ENCODE data around the gene MGAT4A. TPM values are rescaled to one million over a fixed set of nuclear protein-coding genes. Genes with fewer than 3 reads are reported as not detected.

Gene MGAT4A
- 3.0 TPM for polyA plus RNA-seq (2012; ENCODE audit: low read depth, missing spikeins)

GRCh38 chr2:98731041-98731893 lies at the start of gene MGAT4A:
TSS of gene MGAT4A (minus strand) at chr2:98731132. CDS start at chr2:98726332, 4,800 bp downstream.
- DNase-seq (ENCODE audit: insufficient read length, low spot score), result peak; percentile 73
- TF ChIP-seq POLR2AphosphoS5 (IDR thresholded peaks at IDR 0.05; ENCODE audit: low read depth, low read length) (no peak), POLR2A (IDR thresholded peaks at IDR 0.05; ENCODE audit: low read depth, low read length) (no peak), TAF1 (IDR thresholded peaks at IDR 0.05; ENCODE audit: low read depth, low read length) (no peak), POU2F2 (IDR thresholded peaks at IDR 0.05; ENCODE audit: low read depth, low read length) (no peak), SPI1 (IDR thresholded peaks at IDR 0.05; ENCODE audit: low read depth, low read length) (no peak), PAX5 (IDR thresholded peaks at IDR 0.05; ENCODE audit: insufficient read depth, low read length, severe bottlenecking) (no peak)
- peak; percentile 9 for FAIRE-seq

- TF ChIP-seq POLR2A (IDR thresholded peaks at IDR 0.05; ENCODE audit: low read depth, low read length), result no peak
- no peak for TF ChIP-seq PAX5 (IDR thresholded peaks at IDR 0.05; ENCODE audit: insufficient read depth, low read length, severe bottlenecking)
- no peak for TF ChIP-seq SPI1 (IDR thresholded peaks at IDR 0.05; ENCODE audit: low read depth, low read length)
- TF ChIP-seq POU2F2 (IDR thresholded peaks at IDR 0.05; ENCODE audit: low read depth, low read length), result no peak
- TF ChIP-seq TAF1 (IDR thresholded peaks at IDR 0.05; ENCODE audit: low read depth, low read length), result no peak
- TF ChIP-seq POLR2AphosphoS5 (IDR thresholded peaks at IDR 0.05; ENCODE audit: low read depth, low read length), result no peak
- FAIRE-seq, result no peak
These were observed 48.0 kb upstream of the MGAT4A start for GRCh38 chr2:98778741-98779483.

DNA sequence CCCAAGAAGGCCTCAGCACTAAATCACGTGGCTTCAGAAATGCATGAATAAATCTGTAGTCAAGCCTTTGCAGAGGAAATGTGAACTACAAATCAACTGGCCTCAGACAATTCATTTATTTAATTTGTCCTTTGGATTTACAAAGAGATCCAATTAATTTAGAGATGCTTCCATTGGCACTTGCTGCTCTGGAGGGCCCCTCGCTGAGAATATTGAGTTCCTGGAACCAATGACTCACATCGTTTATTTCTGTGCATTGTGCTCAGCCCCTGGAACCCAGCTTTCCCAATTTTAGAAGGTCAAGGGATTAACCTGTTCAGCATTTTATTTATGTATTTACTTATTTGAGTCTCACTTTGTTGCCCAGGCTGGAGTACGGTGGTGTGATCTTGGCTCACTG lies 47.2 kb upstream of the MGAT4A start:
- DNase-seq (ENCODE audit: insufficient read length, low spot score) (no peak), FAIRE-seq (no peak)
- TF ChIP-seq PAX5 (IDR thresholded peaks at IDR 0.05; ENCODE audit: insufficient read depth, low read length, severe bottlenecking) (no peak), TAF1 (IDR thresholded peaks at IDR 0.05; ENCODE audit: low read depth, low read length) (no peak), SPI1 (IDR thresholded peaks at IDR 0.05; ENCODE audit: low read depth, low read length) (no peak), POLR2A (IDR thresholded peaks at IDR 0.05; ENCODE audit: low read depth, low read length) (no peak), POLR2AphosphoS5 (IDR thresholded peaks at IDR 0.05; ENCODE audit: low read depth, low read length) (no peak), POU2F2 (IDR thresholded peaks at IDR 0.05; ENCODE audit: low read depth, low read length) (no peak)

More at GRCh38 chr2:98778741-98779483, 48.0 kb upstream of the MGAT4A start:
- DNase-seq (ENCODE audit: insufficient read length, low spot score), result no peak

DNA sequence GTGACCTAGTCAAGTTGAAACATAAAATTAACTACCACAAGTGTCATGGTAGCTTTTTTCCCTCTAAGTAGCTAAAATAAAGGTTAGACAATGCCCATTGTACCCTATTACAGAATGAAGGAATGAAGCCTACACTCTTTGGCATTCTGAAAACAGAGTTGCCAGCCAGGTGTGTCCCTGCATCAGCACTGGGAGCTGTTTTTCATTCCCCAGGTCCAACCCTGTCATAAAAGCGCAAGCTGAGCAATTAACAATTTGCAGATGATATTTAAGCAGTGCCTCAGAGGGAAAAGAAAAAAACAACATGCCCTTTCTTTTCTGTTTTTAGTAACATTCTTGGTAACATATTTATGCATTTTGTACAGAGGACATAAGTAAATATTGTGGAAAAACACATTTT lies 46.8 kb upstream of the MGAT4A start:
- no peak for DNase-seq (ENCODE audit: insufficient read length, low spot score)
- no peak for TF ChIP-seq SPI1 (IDR thresholded peaks at IDR 0.05; ENCODE audit: low read depth, low read length)
- TF ChIP-seq TAF1 (IDR thresholded peaks at IDR 0.05; ENCODE audit: low read depth, low read length), result no peak
- TF ChIP-seq POLR2AphosphoS5 (IDR thresholded peaks at IDR 0.05; ENCODE audit: low read depth, low read length), result no peak
- TF ChIP-seq POU2F2 (IDR thresholded peaks at IDR 0.05; ENCODE audit: low read depth, low read length), result no peak
- TF ChIP-seq PAX5 (IDR thresholded peaks at IDR 0.05; ENCODE audit: insufficient read depth, low read length, severe bottlenecking), result no peak
- TF ChIP-seq POLR2A (IDR thresholded peaks at IDR 0.05; ENCODE audit: low read depth, low read length), result no peak
- no peak for FAIRE-seq

- DNase-seq (ENCODE audit: insufficient read length, low spot score) (no peak), FAIRE-seq (no peak)
- no peak for TF ChIP-seq TAF1 (IDR thresholded peaks at IDR 0.05; ENCODE audit: low read depth, low read length)
- no peak for TF ChIP-seq PAX5 (IDR thresholded peaks at IDR 0.05; ENCODE audit: insufficient read depth, low read length, severe bottlenecking)
- TF ChIP-seq POLR2A (IDR thresholded peaks at IDR 0.05; ENCODE audit: low read depth, low read length), result no peak
- no peak for TF ChIP-seq POLR2AphosphoS5 (IDR thresholded peaks at IDR 0.05; ENCODE audit: low read depth, low read length)
- no peak for TF ChIP-seq POU2F2 (IDR thresholded peaks at IDR 0.05; ENCODE audit: low read depth, low read length)
- TF ChIP-seq SPI1 (IDR thresholded peaks at IDR 0.05; ENCODE audit: low read depth, low read length), result no peak
These were observed 46.1 kb upstream of the MGAT4A start for GRCh38 chr2:98777076-98777475.

- no peak for FAIRE-seq
- no peak for DNase-seq (ENCODE audit: insufficient read length, low spot score)
- TF ChIP-seq SPI1 (IDR thresholded peaks at IDR 0.05; ENCODE audit: low read depth, low read length) (no peak), PAX5 (IDR thresholded peaks at IDR 0.05; ENCODE audit: insufficient read depth, low read length, severe bottlenecking) (no peak), POU2F2 (IDR thresholded peaks at IDR 0.05; ENCODE audit: low read depth, low read length) (no peak), TAF1 (IDR thresholded peaks at IDR 0.05; ENCODE audit: low read depth, low read length) (no peak), POLR2AphosphoS5 (IDR thresholded peaks at IDR 0.05; ENCODE audit: low read depth, low read length) (no peak), POLR2A (IDR thresholded peaks at IDR 0.05; ENCODE audit: low read depth, low read length) (no peak)
These were observed 45.2 kb upstream of the MGAT4A start for GRCh38 chr2:98776136-98776535.

DNA sequence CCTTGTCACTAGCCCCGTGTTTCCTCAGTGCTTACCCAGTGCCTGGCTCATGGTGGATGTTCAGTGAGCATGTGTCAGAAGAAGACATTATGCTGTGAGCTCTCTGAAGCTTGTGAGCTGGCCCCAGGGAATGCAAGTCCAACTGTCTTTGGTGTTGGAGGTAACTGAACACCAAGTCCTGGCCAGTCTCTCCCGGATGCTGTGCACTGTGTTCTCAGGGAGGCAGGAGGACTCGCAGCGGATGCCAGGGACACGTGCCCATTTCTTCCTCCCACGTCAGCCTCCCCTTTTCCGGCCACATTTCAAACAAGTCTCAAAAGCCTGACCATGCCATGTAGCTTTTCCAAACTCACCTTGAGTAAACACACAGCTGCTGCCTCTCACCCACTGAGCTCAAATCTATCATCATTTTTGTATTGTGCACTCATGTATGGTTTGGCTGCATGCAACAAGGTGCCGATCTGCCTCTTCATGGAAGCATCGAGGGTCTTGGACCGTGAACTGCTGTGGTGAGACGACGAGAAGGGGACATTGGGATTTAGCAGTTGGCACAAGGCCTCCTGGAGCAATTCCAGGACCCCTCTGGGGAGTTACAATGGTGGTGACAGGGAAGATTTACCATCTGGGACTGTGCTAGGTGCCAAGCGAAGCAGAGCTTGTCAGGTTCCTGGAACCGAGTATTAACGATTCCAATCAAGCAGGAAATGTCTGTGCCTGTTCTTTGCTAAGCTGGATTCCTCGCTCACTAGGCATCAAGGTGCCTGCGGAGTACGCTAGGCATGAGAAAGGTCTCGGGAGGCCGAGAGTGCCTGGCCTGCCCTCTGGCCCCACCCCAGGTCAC lies 44.4 kb upstream of the MGAT4A start:
- no peak for FAIRE-seq
- no peak for TF ChIP-seq SPI1 (IDR thresholded peaks at IDR 0.05; ENCODE audit: low read depth, low read length)
- no peak for TF ChIP-seq PAX5 (IDR thresholded peaks at IDR 0.05; ENCODE audit: insufficient read depth, low read length, severe bottlenecking)
- TF ChIP-seq POLR2AphosphoS5 (IDR thresholded peaks at IDR 0.05; ENCODE audit: low read depth, low read length), result no peak
- TF ChIP-seq TAF1 (IDR thresholded peaks at IDR 0.05; ENCODE audit: low read depth, low read length), result no peak
- TF ChIP-seq POLR2A (IDR thresholded peaks at IDR 0.05; ENCODE audit: low read depth, low read length), result no peak
- TF ChIP-seq POU2F2 (IDR thresholded peaks at IDR 0.05; ENCODE audit: low read depth, low read length), result no peak
- no peak for DNase-seq (ENCODE audit: insufficient read length, low spot score)

- FAIRE-seq (no peak), DNase-seq (ENCODE audit: insufficient read length, low spot score) (no peak)
- TF ChIP-seq POU2F2 (IDR thresholded peaks at IDR 0.05; ENCODE audit: low read depth, low read length) (no peak), SPI1 (IDR thresholded peaks at IDR 0.05; ENCODE audit: low read depth, low read length) (no peak), POLR2A (IDR thresholded peaks at IDR 0.05; ENCODE audit: low read depth, low read length) (no peak), PAX5 (IDR thresholded peaks at IDR 0.05; ENCODE audit: insufficient read depth, low read length, severe bottlenecking) (no peak), TAF1 (IDR thresholded peaks at IDR 0.05; ENCODE audit: low read depth, low read length) (no peak), POLR2AphosphoS5 (IDR thresholded peaks at IDR 0.05; ENCODE audit: low read depth, low read length) (no peak)
These were observed 43.0 kb upstream of the MGAT4A start for GRCh38 chr2:98773907-98774306.

All from GM12891 (cell line).